ENCODE measurements around the gene HLCS. TPM values are rescaled to one million over a fixed set of nuclear protein-coding genes. Genes with fewer than 3 reads are reported as not detected.
A peak's percentile ranks its signal among the peaks of the same experiment; 100 is the strongest.

The HLCS gene
- total RNA-seq, 1 donor from 2014 or later: 42.6 TPM

- no peak for DNase-seq (ENCODE audit: low read depth)
Observed at GRCh38 chr21:36747041-36747814, 219.2 kb downstream of the HLCS start.

DNA sequence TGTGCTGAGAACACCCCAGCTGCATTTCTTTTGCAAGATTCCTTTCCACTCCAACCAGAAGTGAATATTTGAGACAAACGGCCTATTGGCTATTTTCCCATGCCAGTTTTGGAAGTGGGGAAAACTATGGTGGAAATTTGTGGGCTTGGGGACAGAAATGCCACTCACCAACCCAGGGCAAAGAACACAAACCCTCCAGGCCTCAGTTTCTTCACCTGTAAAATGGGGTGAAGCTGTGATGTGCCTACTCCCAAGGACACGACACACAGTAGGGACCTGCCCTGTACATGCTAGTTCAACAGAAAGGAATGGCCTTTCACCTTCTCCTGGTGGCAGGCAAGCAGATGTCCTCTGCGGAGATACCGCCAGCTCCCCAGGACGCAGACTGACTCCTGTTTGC is 221.0 kb downstream of the HLCS start:
- no peak for DNase-seq (ENCODE audit: low read depth)

DNA sequence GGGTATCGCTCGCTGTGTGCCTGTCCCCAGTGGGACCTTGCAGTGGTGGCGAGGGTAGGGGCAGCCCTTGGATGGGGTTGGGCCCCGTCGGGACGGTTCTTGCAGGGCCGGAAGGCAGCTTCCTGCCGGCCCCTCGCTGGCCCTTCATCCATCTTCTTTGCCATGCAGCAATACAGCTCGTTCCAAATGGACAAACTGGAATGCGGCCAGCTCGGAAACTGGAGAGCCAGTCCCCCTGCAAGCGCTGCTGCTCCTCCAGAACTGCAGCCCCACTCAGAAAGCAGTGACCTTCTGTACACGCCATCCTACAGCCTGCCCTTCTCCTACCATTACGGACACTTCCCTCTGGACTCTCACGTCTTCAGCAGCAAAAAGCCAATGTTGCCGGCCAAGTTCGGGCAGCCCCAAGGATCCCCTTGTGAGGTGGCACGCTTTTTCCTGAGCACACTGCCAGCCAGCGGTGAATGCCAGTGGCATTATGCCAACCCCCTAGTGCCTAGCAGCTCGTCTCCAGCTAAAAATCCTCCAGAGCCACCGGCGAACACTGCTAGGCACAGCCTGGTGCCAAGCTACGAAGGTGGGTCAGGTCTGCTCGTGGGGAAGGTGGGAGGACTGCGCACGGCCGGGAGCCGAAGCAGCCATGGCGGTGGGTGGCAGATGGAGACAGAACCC is 221.8 kb downstream of the HLCS start:
- DNase-seq (ENCODE audit: low read depth): peak; percentile 40

GRCh38 chr21:36744190-36744559 is 222.3 kb downstream of the HLCS start:
- DNase-seq (ENCODE audit: low read depth): no peak

DNA sequence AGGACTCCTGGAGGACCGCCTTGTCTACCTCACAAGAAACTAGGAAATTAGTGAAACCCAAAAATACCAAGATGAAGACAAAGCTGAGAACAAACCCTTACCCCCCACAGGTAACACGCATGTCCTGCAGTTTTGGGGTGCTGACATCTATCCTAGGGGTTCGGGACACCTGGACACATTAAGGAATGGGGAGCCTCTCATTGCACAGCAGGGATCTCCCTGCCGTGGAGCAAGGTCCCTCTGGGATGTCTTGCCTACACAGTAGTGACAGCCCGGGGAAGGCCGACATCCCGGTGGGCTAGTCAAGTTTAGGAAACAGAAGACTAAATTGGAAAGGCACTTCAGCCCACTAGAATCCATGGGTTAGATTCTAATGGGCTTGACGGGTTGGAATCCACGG is 223.0 kb downstream of the HLCS start:
- DNase-seq (ENCODE audit: low read depth): no peak

DNA sequence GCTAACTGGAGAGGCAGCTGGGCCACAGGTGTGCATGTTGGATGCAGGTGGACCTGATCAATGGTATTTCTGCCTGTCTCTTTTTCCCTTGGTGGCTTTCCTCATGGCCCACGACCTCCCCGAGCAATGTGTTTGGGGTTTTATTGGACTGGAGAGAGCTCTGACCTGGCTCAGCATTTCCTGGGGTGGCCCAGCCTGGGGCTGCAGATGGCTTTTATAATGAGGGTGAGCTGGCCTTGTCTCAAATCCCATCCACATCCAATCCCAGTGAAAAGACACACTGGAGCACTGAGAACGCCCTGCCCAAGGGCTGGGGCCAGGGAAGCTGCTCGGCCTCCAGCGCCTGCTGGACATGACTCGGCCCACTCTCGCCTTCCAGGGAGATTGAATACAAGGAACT is 223.5 kb downstream of the HLCS start:
- no peak for DNase-seq (ENCODE audit: low read depth)

DNA sequence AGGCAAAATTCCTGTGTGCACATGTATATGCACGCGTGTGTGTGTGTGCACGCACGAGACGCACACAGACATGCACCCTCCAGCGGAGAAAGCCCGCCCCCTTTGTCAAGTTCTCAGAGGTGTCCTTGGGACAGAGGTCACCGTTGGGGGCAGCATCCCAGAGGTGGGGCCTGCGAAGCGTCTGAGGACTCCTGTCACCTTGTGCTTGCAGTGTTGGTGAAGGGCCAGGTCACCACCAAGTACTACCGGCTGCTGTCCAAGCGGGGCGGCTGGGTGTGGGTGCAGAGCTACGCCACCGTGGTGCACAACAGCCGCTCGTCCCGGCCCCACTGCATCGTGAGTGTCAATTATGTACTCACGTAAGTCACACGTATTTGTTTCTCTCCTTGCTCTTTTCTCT is 225.0 kb downstream of the HLCS start:
- DNase-seq (ENCODE audit: low read depth): no peak

GRCh38 chr21:36738489-36739126 is 227.9 kb downstream of the HLCS start:
- DNase-seq (ENCODE audit: low read depth): no peak

DNA sequence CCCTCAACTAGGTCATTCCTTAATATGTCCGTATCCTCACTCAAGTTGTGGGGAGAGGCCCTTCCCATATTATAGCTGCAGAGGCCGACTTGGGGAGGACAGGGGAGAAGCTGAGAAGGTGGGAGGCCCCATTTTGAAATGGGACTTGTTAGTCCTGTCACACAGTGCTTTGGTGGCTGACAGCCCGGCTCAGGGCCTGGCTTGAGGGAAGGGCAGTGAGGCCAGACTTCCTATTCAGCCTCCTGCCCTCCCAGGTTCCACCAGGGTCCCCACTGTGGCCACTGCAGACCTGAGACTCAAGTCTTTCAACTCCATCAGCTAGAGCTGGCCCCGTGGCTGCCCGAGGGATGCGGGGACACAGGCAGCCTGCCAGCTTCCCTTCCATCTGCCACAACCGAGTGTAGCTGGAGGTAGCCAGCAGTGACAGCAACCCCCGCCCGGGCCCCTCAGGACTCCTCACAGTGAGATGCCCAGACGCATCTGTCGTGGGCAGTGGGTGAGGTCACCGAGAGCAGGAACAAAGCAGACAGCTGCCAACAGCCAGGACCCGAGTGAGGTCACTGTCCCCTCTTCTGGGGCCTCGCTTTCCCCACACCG is 230.6 kb downstream of the HLCS start:
- DNase-seq (ENCODE audit: low read depth): no peak

GRCh38 chr21:36735201-36735515 is 231.3 kb downstream of the HLCS start:
- no peak for DNase-seq (ENCODE audit: low read depth)

- no peak for DNase-seq (ENCODE audit: low read depth)
Observed at GRCh38 chr21:36734367-36735200, 231.9 kb downstream of the HLCS start.

GRCh38 chr21:36733857-36734256 is 232.6 kb downstream of the HLCS start:
- no peak for DNase-seq (ENCODE audit: low read depth)

- DNase-seq (ENCODE audit: low read depth): no peak
Observed at GRCh38 chr21:36732761-36733160, 233.7 kb downstream of the HLCS start.

- DNase-seq (ENCODE audit: low read depth): no peak
Observed at GRCh38 chr21:36732217-36732616, 234.3 kb downstream of the HLCS start.

DNA sequence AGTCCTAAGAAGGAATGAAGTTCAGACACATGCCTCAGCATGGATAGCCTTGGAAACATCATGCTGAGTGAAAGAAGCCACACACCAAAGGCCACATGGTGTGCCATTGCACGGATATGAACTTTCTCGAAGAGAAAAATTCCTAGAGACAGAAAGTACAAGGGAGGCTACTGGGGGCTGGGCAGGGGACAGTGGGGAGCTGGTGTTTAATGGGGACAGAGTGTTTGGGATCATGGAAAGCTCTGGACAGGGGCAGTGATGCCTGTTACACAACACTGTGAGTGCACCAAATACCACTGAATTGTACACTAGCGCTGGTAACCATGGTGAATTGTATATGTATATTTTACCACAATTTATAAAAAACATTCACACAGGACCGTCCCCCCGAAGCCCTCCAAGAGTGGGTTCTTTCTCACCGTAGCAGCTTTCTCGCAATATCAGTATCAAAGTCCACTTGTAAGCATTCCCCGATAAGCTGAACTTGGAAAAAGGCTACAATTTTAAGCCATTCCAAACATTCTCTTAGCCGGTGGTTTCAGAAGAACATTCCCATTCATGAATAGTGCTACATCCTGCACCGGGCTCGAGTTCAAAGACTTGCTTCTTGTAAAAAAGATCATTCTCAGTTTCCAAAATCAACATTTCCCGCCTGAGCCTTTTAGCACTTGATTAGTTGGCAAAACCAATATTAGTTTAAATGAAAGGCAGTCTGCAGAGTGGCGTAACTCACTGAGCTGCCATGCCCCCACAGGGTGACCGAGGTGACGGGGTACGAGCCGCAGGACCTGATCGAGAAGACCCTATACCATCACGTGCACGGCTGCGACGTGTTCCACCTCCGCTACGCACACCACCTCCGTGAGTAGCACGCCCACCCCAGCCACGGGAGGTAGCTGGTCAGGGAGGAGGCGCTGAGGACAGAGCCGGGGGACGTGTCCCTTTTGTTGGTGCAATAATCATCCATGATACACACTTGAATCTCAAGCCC is 235.9 kb downstream of the HLCS start:
- no peak for DNase-seq (ENCODE audit: low read depth)

- DNase-seq (ENCODE audit: low read depth): no peak
Observed at GRCh38 chr21:36729310-36729970, 237.0 kb downstream of the HLCS start.

DNA sequence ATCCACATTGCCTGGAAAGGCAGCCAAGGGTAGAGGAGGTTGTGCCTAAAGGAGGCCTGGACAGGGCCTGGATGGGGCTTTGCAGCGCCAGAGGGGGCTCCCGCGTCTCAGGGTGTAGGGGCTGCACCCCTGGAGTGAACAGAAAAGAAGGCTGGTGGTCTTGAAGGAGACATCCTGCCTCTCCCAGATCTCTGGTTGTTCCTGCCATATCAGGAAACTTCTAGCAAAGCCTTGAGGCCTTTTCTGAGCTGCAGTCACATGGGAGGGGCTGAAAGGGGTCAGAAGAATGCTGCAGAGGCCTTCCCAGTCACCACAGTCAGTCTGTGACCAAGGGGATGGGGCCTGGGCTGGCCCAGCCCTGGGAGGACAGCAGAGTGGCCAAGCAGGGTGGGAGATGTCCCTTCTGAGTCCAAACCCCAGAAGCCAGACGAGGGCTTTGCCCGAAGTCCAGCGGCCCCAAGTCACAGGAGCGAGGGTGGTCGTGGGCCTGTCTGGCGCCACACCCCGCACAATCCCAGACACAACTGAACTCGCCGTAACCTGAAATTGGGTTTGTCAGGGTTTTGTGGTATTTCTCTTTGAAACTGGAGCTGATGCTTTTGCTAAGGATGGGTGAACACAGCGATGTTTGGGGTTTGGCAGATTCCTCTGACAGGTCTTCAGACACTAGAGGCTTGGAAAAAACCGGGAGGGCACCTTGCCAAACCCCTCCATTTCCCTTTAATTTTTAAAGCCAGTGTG is 237.9 kb downstream of the HLCS start:
- DNase-seq (ENCODE audit: low read depth): peak; percentile 74

GRCh38 chr21:36727866-36728265 is 238.6 kb downstream of the HLCS start:
- DNase-seq (ENCODE audit: low read depth): no peak

GRCh38 chr21:36725793-36726386 is 240.6 kb downstream of the HLCS start:
- no peak for DNase-seq (ENCODE audit: low read depth)
